ENCODE measurements around the gene TEX19.
"Not testable (repeated sequence)": the region's sequence is repeated elsewhere in the genome, so short reads cannot be mapped to it uniquely, and the experiment has no call there.

DNA sequence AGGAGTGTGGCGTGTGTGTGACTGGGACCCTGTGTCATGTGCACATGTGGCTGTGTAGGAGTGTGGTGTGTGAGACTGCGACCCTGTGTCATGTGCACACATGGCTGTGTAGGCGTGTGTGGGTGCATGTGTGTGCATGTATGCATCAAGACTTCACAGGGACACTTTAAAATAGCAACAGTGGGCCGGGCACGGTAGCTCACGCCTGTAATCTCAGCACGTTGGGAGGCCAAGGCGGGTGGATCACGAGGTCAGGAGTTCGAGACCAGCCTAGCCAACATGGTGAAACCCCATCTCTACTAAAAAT lies 22.6 kb downstream of the TEX19 start:
- TF ChIP-seq, protein P1, sequence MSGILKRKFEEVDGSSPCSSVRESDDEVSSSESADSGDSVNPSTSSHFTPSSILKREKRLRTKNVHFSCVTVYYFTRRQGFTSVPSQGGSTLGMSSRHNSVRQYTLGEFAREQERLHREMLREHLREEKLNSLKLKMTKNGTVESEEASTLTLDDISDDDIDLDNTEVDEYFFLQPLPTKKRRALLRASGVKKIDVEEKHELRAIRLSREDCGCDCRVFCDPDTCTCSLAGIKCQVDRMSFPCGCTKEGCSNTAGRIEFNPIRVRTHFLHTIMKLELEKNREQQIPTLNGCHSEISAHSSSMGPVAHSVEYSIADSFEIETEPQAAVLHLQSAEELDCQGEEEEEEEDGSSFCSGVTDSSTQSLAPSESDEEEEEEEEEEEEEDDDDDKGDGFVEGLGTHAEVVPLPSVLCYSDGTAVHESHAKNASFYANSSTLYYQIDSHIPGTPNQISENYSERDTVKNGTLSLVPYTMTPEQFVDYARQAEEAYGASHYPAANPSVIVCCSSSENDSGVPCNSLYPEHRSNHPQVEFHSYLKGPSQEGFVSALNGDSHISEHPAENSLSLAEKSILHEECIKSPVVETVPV (CRISPR knock-in tag; IDR thresholded peaks at IDR 0.05) = not testable (repeated sequence)
- TF ChIP-seq TCF4 (CRISPR knock-in tag; IDR thresholded peaks at IDR 0.05; ENCODE audit: borderline replicate concordance); ZFP3 (CRISPR knock-in tag; IDR thresholded peaks at IDR 0.05); ZFP30 (CRISPR knock-in tag; IDR thresholded peaks at IDR 0.05); ZNF8 (CRISPR knock-in tag; IDR thresholded peaks at IDR 0.05); ZNF70 (CRISPR knock-in tag; IDR thresholded peaks at IDR 0.05); PPARA (CRISPR knock-in tag; IDR thresholded peaks at IDR 0.05; ENCODE audit: borderline replicate concordance); ARNTL (CRISPR knock-in tag; IDR thresholded peaks at IDR 0.05; ENCODE audit: borderline replicate concordance, low read depth): not testable (repeated sequence)
- TF ChIP-seq, protein P2, sequence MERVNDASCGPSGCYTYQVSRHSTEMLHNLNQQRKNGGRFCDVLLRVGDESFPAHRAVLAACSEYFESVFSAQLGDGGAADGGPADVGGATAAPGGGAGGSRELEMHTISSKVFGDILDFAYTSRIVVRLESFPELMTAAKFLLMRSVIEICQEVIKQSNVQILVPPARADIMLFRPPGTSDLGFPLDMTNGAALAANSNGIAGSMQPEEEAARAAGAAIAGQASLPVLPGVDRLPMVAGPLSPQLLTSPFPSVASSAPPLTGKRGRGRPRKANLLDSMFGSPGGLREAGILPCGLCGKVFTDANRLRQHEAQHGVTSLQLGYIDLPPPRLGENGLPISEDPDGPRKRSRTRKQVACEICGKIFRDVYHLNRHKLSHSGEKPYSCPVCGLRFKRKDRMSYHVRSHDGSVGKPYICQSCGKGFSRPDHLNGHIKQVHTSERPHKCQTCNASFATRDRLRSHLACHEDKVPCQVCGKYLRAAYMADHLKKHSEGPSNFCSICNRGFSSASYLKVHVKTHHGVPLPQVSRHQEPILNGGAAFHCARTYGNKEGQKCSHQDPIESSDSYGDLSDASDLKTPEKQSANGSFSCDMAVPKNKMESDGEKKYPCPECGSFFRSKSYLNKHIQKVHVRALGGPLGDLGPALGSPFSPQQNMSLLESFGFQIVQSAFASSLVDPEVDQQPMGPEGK (CRISPR knock-in tag; IDR thresholded peaks at IDR 0.05; ENCODE audit: borderline replicate concordance) = not testable (repeated sequence)

Measured in SK-N-SH treated with all-trans-retinoic acid at 6 μM for 48 hours (cell line).